ENCODE data around the gene ZFR2.

ZFR2 gene

DNA sequence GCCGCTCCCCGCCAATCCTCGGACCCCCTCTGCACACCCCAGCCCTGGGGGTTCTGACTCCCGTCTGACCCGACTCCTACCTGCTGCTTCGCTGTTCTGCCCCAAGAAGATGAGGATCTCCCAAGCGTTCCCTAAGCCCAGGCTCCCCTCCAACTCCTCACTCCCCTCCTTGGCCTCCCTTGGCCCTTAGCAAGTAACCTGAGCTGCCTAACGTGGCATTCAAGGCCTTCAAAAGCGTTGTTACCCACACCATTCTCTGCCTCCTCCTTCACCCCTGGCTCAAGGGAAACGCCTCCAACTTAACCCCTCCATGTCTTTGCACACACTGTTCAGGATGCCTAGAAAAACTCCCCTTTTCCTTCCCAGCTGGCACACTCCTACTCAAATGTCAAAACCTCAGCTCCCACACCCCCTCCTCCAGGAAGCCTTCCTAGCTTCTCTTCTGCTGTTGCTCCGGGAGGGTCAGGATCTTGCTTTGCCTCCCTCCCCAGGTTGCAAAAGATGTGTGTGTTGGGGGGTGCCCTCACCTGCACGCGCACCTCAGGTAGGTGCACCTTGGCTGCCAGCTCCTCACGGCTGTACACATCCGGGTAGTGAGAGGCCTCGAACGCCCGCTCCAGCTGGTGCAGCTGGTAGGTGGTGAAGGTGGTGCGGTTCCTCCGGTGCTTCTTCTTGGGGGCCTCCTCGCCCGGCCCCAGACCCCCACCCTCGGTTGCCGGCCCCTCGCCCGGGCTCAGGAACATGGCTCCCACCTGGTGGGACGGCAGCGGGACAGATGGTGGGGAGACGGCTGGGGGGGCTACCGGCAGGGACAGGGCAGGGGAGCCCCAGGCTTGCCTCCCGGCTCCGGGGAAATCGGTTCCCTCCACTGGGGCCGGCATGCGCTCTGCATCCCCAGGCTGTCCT, 97.6 kb downstream of the ZFR2 start:
- no peak overlapping the region for H3K4me2 ChIP-seq (ENCODE audit: low read length)
- no peaks in the 10 kb centered on the region for H3K9me2 ChIP-seq (ENCODE audit: low read depth, low read length)
- no peak overlapping the region for H3K4me3 ChIP-seq (ENCODE audit: low read depth, low read length, poor library complexity, severe bottlenecking)
- H3K27me3 ChIP-seq (ENCODE audit: insufficient read depth, low read length), result no peaks in the 10 kb centered on the region
- H3K9me3 ChIP-seq (ENCODE audit: low read length), result no peaks in the 10 kb centered on the region
- H3K27ac ChIP-seq (ENCODE audit: low read depth, low read length, poor library complexity, severe bottlenecking), result no peak overlapping the region
- no peak overlapping the region for H3K9ac ChIP-seq (ENCODE audit: low read length)
- no peaks in the 10 kb centered on the region for H3K79me2 ChIP-seq (ENCODE audit: insufficient read depth, low read length)
- no peaks in the 10 kb centered on the region for H3K4me1 ChIP-seq (ENCODE audit: insufficient read depth, low read length, severe bottlenecking)
- H2AFZ ChIP-seq (ENCODE audit: low read length), result no peak overlapping the region
- TF ChIP-seq, protein P1, sequence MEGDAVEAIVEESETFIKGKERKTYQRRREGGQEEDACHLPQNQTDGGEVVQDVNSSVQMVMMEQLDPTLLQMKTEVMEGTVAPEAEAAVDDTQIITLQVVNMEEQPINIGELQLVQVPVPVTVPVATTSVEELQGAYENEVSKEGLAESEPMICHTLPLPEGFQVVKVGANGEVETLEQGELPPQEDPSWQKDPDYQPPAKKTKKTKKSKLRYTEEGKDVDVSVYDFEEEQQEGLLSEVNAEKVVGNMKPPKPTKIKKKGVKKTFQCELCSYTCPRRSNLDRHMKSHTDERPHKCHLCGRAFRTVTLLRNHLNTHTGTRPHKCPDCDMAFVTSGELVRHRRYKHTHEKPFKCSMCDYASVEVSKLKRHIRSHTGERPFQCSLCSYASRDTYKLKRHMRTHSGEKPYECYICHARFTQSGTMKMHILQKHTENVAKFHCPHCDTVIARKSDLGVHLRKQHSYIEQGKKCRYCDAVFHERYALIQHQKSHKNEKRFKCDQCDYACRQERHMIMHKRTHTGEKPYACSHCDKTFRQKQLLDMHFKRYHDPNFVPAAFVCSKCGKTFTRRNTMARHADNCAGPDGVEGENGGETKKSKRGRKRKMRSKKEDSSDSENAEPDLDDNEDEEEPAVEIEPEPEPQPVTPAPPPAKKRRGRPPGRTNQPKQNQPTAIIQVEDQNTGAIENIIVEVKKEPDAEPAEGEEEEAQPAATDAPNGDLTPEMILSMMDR (IDR thresholded peaks at IDR 0.05; ENCODE audit: low read length), result no peak
- TF ChIP-seq EZH2 (IDR thresholded peaks at IDR 0.05; ENCODE audit: borderline replicate concordance, low read length), result no peak
- H3K36me3 ChIP-seq (ENCODE audit: insufficient read depth, low read length), result peaks cover 13% of the 10 kb centered on the region
- H4K20me1 ChIP-seq (ENCODE audit: insufficient read depth, low read length), result no peaks in the 10 kb centered on the region
- H3F3A ChIP-seq (ENCODE audit: insufficient read depth, low read length), result no peaks in the 10 kb centered on the region

DNA sequence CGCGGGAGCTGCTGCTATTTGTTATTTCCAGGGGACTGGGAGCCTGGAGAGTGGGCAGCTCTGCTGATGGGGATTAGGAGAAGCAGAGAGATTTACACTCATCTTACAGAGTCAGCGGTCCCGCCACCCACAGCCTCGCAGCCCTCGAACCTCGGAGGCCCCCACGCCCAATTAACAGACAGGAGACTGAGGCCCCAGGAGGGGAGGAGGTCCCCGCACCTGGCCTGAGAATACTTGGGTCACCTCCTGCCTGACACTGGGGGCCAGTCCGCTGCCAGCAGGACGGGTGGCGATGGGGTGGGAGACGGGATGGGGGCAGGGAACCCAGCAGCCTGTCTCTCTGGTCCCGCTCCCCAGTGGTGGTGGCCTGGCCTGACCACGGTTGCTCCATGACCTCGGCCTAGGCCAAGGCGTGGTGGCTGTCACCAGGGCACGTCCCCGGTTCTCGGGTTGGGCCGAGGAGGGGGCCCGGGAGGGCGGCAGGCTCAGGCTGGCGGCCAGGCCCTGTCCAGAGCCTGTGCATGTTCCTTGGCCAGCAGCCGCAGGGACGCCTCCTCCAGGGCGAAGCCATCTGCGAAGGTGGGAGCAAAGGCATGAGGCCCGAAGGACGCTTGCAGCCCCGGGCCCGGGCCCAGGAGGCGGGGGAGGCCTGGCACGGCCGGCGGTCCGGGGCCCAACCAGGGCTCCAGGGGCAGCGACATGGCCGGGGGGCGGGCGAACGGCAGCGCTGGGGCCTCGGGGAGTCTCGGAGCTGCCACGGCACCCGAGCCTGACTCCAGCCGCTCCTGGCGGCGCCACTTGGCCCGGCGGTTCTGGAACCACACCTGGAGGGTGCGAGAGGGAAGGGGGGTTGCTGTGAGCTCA, 98.5 kb downstream of the ZFR2 start:
- Histone ChIP-seq H4K20me1 (ENCODE audit: insufficient read depth, low read length) (no peaks in the 10 kb centered on the region), H3K9me3 (ENCODE audit: low read length) (no peaks in the 10 kb centered on the region)

DNA sequence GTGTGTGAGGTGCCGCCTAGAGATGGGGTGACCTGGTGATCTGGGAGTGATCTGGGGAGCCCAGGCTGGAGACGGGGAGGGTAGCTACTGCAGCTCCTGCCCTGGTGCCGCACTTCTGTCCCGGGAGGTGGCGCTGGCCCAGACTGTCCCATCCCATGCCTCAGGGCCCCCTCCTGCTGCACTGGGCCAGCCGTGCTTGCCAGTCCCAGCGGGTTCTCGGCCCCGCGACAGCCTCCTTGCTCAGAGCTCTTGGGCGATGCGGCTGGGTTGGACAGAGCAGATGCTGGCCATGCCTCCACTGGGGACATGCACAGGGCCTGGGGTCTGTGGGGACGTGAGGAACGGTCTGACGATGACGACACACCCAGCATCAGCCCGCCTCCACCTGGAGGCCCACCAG, 99.3 kb downstream of the ZFR2 start:
- H3K27ac ChIP-seq (ENCODE audit: low read depth, low read length, poor library complexity, severe bottlenecking), result no peak overlapping the region
- H3K9ac ChIP-seq (ENCODE audit: low read length), result no peak overlapping the region
- H3K4me1 ChIP-seq (ENCODE audit: insufficient read depth, low read length, severe bottlenecking), result no peaks in the 10 kb centered on the region
- H3F3A ChIP-seq (ENCODE audit: insufficient read depth, low read length), result no peaks in the 10 kb centered on the region
- no peaks in the 10 kb centered on the region for H3K27me3 ChIP-seq (ENCODE audit: insufficient read depth, low read length)
- H2AFZ ChIP-seq (ENCODE audit: low read length), result no peak overlapping the region
- no peaks in the 10 kb centered on the region for H3K9me3 ChIP-seq (ENCODE audit: low read length)
- H3K4me2 ChIP-seq (ENCODE audit: low read length), result no peak overlapping the region
- H3K4me3 ChIP-seq (ENCODE audit: low read depth, low read length, poor library complexity, severe bottlenecking), result no peak overlapping the region
- no peaks in the 10 kb centered on the region for H3K9me2 ChIP-seq (ENCODE audit: low read depth, low read length)
- peaks cover 16% of the 10 kb centered on the region for H3K36me3 ChIP-seq (ENCODE audit: insufficient read depth, low read length)
- TF ChIP-seq, protein P1 (IDR thresholded peaks at IDR 0.05; ENCODE audit: low read length), result no peak
- no peaks in the 10 kb centered on the region for H4K20me1 ChIP-seq (ENCODE audit: insufficient read depth, low read length)
- no peaks in the 10 kb centered on the region for H3K79me2 ChIP-seq (ENCODE audit: insufficient read depth, low read length)

More for the DNA sequence above, 98.5 kb downstream of the ZFR2 start:
- Histone ChIP-seq H3F3A (ENCODE audit: insufficient read depth, low read length) (no peaks in the 10 kb centered on the region), H3K79me2 (ENCODE audit: insufficient read depth, low read length) (no peaks in the 10 kb centered on the region), H3K4me3 (ENCODE audit: low read depth, low read length, poor library complexity, severe bottlenecking) (no peak overlapping the region), H3K4me2 (ENCODE audit: low read length) (no peak overlapping the region), H3K9ac (ENCODE audit: low read length) (no peak overlapping the region), H3K27me3 (ENCODE audit: insufficient read depth, low read length) (no peaks in the 10 kb centered on the region), H3K36me3 (ENCODE audit: insufficient read depth, low read length) (peaks cover 13% of the 10 kb centered on the region), H2AFZ (ENCODE audit: low read length) (no peak overlapping the region), H3K4me1 (ENCODE audit: insufficient read depth, low read length, severe bottlenecking) (no peaks in the 10 kb centered on the region), H3K27ac (ENCODE audit: low read depth, low read length, poor library complexity, severe bottlenecking) (no peak overlapping the region), H3K9me2 (ENCODE audit: low read depth, low read length) (no peaks in the 10 kb centered on the region)
- TF ChIP-seq EZH2 (IDR thresholded peaks at IDR 0.05; ENCODE audit: borderline replicate concordance, low read length), result no peak
- TF ChIP-seq, protein P1 (IDR thresholded peaks at IDR 0.05; ENCODE audit: low read length), result no peak

Measured in OCI-LY1 (cell line).